Mucosa of descending colon (tissue), 3 donors: ENCODE measurements around the gene CNKSR3. TPM values are rescaled to one million over a fixed set of nuclear protein-coding genes. Genes with fewer than 3 reads are reported as not detected.

Source experiments
- ATAC-seq: fragments of 200-7000 bp; cut with Tn5 transposase; one replicate; pipeline ENCODE4 v1.9.1; 2020; ENCODE audit warnings: mild to moderate bottlenecking, moderate library complexity
- DNase-seq, 3 donors: peaks; one replicate each; pipeline ENCODE4 v3.0.0-alpha.2; 2020
- H3K36me3 ChIP-seq: fragments of 200-600 bp; one replicate; pipeline ENCODE4 v1.8.0; 2021; ENCODE audit warnings: low read depth, mild to moderate bottlenecking
- H3K4me1 ChIP-seq: fragments of 200-600 bp; one replicate; pipeline ENCODE4 v1.8.0; 2021; ENCODE audit warnings: low read depth, mild to moderate bottlenecking
- H3K4me3 ChIP-seq: fragments of 200-600 bp; one replicate; pipeline ENCODE4 v1.8.0; 2021; ENCODE audit warnings: mild to moderate bottlenecking
- H3K9me3 ChIP-seq: fragments of 200-600 bp; one replicate; pipeline ENCODE4 v1.8.0; 2021; ENCODE audit warnings: mild to moderate bottlenecking
- intact Hi-C, 2 donors: fragments of 100-400 bp; cut with DNase I in 1 of 2; cut with micrococcal nuclease in 1 of 2; formaldehyde crosslinking; loops; one replicate each; pipeline versions ENCODE4 v1.11.0 to v1.11.1; 2022; cut with DNase I, micrococcal nuclease
- total RNA-seq, 3 donors: library from RNA; stranded (reverse); fragmentation: NEBNext Ultra II Directional in 2 of 3; extraction: Animal tissue kit (Norgen Biotek cat#: 25700) in 2 of 3; gene quantifications; one replicate each; pipeline versions ENCODE4 v1.2.1 to v1.2.4, GENCODE V29; 2021 to 2023
- TF ChIP-seq, protein P1 (sequence below): fragments of 200-600 bp; IDR thresholded peaks from one replicate; pipeline ENCODE4 v1.8.0; 2022; ENCODE audit warnings: antibody characterized with exemption, mild to moderate bottlenecking
- donor health status: DM: no; HTN: no; CAD: no; lungs with moderate emphysema.
- donor health status: DM: no; HTN: no; CAD: no.
- donor health status: DM: no; HTN: yes; CAD: no.

Gene CNKSR3
- total RNA-seq, 3 donors from 2014 or later = 16.5 to 39.0 (median 33.6) TPM

DNA sequence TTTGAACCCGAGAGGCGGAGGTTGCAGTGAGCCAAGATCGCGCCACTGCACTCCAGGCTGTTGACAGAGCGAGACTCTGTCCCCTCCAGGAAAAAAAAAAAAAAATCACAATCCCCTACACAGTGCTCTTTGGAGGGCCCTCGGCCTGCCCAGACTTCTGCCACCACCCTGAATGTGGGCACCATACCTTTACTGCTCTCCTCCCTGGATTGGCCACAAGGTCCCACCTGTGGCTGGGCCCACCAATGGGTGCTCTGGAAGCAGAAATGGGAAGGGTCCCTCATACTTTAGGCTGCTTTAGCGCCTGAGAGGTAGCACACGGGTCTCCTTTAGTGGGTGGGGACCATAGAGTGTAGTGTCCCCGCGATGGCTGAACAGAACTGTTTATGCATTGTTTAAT lies 103.6 kb downstream of the CNKSR3 start:
- intact Hi-C loops = no loop called here
- no peaks in the 10 kb centered on the region for H3K36me3 ChIP-seq
- ATAC-seq = no peak
- H3K4me1 ChIP-seq = peaks cover 17% of the 10 kb centered on the region
- no peak for DNase-seq
- no peaks in the 10 kb centered on the region for H3K9me3 ChIP-seq
- TF ChIP-seq, protein P1, sequence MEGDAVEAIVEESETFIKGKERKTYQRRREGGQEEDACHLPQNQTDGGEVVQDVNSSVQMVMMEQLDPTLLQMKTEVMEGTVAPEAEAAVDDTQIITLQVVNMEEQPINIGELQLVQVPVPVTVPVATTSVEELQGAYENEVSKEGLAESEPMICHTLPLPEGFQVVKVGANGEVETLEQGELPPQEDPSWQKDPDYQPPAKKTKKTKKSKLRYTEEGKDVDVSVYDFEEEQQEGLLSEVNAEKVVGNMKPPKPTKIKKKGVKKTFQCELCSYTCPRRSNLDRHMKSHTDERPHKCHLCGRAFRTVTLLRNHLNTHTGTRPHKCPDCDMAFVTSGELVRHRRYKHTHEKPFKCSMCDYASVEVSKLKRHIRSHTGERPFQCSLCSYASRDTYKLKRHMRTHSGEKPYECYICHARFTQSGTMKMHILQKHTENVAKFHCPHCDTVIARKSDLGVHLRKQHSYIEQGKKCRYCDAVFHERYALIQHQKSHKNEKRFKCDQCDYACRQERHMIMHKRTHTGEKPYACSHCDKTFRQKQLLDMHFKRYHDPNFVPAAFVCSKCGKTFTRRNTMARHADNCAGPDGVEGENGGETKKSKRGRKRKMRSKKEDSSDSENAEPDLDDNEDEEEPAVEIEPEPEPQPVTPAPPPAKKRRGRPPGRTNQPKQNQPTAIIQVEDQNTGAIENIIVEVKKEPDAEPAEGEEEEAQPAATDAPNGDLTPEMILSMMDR = no peak
- no peak overlapping the region for H3K4me3 ChIP-seq

DNA sequence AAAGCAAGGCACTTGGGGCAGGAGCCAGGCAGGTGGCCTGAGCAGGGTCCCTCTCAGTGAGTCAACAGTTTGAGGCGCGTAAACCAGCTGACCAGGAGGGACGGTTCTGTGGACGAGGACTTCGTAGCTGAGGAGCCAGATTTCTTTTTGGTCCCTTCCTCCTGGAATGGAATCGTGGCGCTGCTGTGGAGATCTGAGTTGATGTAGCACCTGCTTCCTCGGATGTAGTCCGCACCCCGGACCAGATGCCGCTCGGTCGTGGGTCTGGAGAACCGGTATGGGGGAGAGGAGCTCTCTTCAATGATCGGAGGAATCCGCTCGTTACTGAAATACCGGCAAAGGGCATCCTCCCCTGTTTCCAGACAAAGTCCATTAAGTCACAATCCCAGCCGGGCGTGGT lies 104.2 kb downstream of the CNKSR3 start:
- DNase-seq (no peak), ATAC-seq (no peak)
- TF ChIP-seq, protein P1 = no peak
- H3K4me1 ChIP-seq = peaks cover 17% of the 10 kb centered on the region
- no peaks in the 10 kb centered on the region for H3K9me3 ChIP-seq
- no peak overlapping the region for H3K4me3 ChIP-seq
- intact Hi-C loops = no loop called here
- H3K36me3 ChIP-seq = no peaks in the 10 kb centered on the region

DNA sequence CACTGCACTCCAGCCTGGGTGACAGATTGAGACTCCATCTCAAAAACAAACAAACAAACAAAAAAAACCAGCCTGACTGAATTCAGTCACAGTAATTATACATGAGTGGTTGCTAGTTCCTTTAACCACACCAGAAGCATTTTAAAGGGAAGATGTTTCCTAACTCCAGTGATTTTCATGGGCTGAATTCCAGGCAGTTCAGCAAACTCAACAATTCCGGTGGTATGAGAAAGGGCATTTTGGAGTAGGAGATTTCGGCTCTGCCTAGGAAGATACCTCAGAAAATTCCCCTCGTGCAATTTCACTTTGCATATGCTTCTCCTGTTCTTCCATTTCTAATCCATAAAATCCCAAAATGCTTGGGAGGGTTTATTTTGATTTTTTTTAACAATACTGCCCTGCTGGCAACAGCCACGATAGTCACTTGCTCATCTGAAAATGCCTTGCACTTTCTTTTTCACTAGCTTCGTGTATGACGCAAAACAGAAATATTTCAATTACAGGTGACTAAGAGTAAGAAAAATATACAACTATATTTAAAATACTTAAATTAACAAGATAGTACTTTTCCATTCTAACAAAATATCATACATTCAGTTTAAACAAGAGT lies 105.6 kb downstream of the CNKSR3 start:
- intact Hi-C loops = no loop called here
- DNase-seq = no peak
- no peaks in the 10 kb centered on the region for H3K36me3 ChIP-seq
- H3K4me3 ChIP-seq = no peak overlapping the region
- TF ChIP-seq, protein P1 = no peak
- H3K4me1 ChIP-seq = peaks cover 5% of the 10 kb centered on the region
- ATAC-seq = no peak
- no peaks in the 10 kb centered on the region for H3K9me3 ChIP-seq

DNA sequence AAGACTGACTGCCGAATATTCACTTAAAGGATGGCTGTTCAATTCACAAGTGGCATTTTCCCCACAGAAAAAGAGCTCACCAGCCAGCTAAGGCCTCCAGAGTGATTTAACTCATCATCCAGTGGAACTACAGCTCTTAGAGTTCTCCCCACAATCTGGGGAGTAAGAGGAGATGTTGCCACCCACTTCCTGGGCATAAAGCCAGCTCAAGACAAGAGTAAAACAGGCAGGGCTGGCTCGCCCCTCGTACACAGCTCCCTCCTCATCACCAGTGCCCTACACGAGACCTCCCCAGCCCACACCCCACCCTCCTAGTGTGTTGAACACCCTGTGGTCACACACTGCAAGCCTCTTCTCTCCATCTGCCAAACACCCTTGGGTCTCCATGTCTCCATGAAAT lies 106.7 kb downstream of the CNKSR3 start:
- Histone ChIP-seq H3K36me3 (no peaks in the 10 kb centered on the region), H3K4me3 (no peak overlapping the region), H3K9me3 (no peaks in the 10 kb centered on the region), H3K4me1 (no peaks in the 10 kb centered on the region)
- ATAC-seq (peak; percentile 38), DNase-seq (peak in 1 of 3 donors; percentile 16)
- intact Hi-C loops = no loop called here
- TF ChIP-seq, protein P1 = no peak

DNA sequence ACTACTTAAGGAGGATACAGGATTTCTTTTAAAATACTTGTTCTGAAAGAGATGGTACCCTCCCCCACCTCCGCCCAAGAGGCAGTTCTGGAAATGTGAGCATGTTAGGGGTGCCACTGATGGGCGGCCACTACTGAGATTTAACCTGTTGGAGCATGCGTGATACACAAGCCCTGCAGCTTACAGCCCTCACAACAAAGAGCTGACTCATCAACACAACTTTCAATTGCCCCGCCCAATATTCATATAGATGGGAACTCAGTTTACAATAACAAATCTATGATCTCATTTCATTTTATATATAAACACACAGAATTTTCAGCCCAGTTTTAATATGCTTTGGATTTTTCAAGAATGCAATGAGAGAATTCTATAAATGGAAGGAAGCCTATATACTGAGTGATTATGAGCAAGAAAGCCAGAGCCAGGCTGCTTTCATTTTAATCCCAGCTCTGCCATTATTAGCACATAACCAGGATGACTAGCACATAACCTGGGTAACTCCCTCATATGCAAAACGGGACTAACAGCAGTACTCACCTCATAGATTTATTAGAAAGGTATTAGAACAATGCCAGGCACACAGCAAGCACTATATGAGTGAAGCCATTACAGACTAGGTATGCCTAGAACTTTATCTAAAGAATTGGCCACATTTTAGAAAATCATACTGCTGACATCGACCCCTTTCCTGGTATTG lies 108.3 kb downstream of the CNKSR3 start:
- Histone ChIP-seq H3K9me3 (no peaks in the 10 kb centered on the region), H3K4me1 (no peaks in the 10 kb centered on the region), H3K4me3 (no peak overlapping the region), H3K36me3 (no peaks in the 10 kb centered on the region)
- TF ChIP-seq, protein P1 = no peak
- no peak for ATAC-seq
- intact Hi-C loops = no loop called here
- DNase-seq = no peak
